ENCODE data around the gene EPHX1. TPM values are rescaled to one million over a fixed set of nuclear protein-coding genes. Genes with fewer than 3 reads are reported as not detected.

The EPHX1 gene
- total and polyA plus RNA-seq, 2 of the 8 experiments (the other 6 are each of a cell fraction or from before 2014, with no cell fraction given), result 45.3 to 79.1 TPM

- Histone ChIP-seq H3K27me3 (replicated peaks in 1 of 4; ENCODE audit: control insufficient read depth in 3 of 4, extremely low read depth in 1 of 4, insufficient read depth in 3 of 4, low read length in 3 of 4) (no peaks in the 10 kb centered on the region), H2BK15ac (ENCODE audit: low read length) (0 out of 2 replicates have a peak overlapping the region, but pooled peaks have one; percentile 72), H3K4me3 (ENCODE audit: extremely low read depth in 1 of 4, insufficient read depth in 2 of 4, low read depth in 3 of 4, low read length in 4 of 4) (no peak overlapping the region), H3K79me2 (ENCODE audit: control insufficient read depth in 1 of 2, insufficient read depth in 2 of 2, low read length in 2 of 2) (peaks cover 0 to 4% of the 10 kb centered on the region in 2 experiments; a peak in 1 of 4 replicates), H3K36me3 (ENCODE audit: control insufficient read depth in 2 of 4, insufficient read depth in 4 of 4, low read length in 3 of 4) (peaks cover 0 to 11% (median 9%) of the 10 kb centered on the region in 4 experiments; a peak in 5 of 8 replicates), H3K4ac (replicated peaks; ENCODE audit: insufficient read length, low read depth, low read length) (no peak overlapping the region), H3K9me3 (ENCODE audit: insufficient read depth in 2 of 2, low read depth in 1 of 2, low read length in 1 of 2) (no peaks in the 10 kb centered on the region), H2BK5ac (ENCODE audit: low read depth, low read length) (no peak overlapping the region), H3K79me1 (ENCODE audit: low read depth, low read length) (peaks cover 7% of the 10 kb centered on the region; the same call in 1 of the 2 replicates), H3K14ac (ENCODE audit: insufficient read length) (no peak overlapping the region), H2AFZ (ENCODE audit: low read length) (no peak overlapping the region), H3K56ac (replicated peaks; ENCODE audit: insufficient read length, low read depth, low read length) (no peak overlapping the region), H3K4me1 (replicated peaks in 1 of 4; ENCODE audit: control insufficient read depth in 3 of 4, insufficient read depth in 4 of 4, low read length in 3 of 4) (peaks cover 6 to 17% (median 11%) of the 10 kb centered on the region in 4 experiments; a peak in 6 of 7 replicates), H3K9ac (replicated peaks in 1 of 4; ENCODE audit: extremely low read depth in 1 of 4, low read depth in 3 of 4, low read length in 3 of 4) (no peak overlapping the region), H3K18ac (ENCODE audit: extremely low read depth, low read length) (no peak overlapping the region), H4K20me1 (replicated peaks in 1 of 2; ENCODE audit: control insufficient read depth in 1 of 2, insufficient read depth in 2 of 2, low read length in 2 of 2) (peaks cover 2 to 9% of the 10 kb centered on the region in 2 experiments), H3K23me2 (ENCODE audit: low read depth, low read length) (no peaks in the 10 kb centered on the region), H3K4me2 (ENCODE audit: insufficient read depth in 1 of 2, low read depth in 2 of 2, low read length in 2 of 2) (no peak overlapping the region), H2BK120ac (replicated peaks; ENCODE audit: low read depth, low read length) (no peak overlapping the region), H2AK5ac (ENCODE audit: low read depth, low read length) (no peak overlapping the region), H2BK20ac (ENCODE audit: low read length) (no peak overlapping the region), H4K8ac (ENCODE audit: extremely low read depth, insufficient read depth, low read length) (no peak overlapping the region), H2BK12ac (ENCODE audit: low read depth, low read length) (no peak overlapping the region), H4K5ac (ENCODE audit: insufficient read length, low read depth, low read length) (no peak overlapping the region), H3K27ac (ENCODE audit: low read depth, low read length) (no peak overlapping the region), H3K23ac (ENCODE audit: insufficient read length) (no peak overlapping the region), H4K91ac (replicated peaks; ENCODE audit: insufficient read length, low read length) (no peak overlapping the region)
- 75% methylated on average over 8 of the region's 8 CpGs; no CpG with 5 or more reads in 1 of the 2 experiments for WGBS, 2 experiments (ENCODE audit: extremely low coverage in 1 of 2, insufficient coverage in 1 of 2, insufficient read length in 1 of 2, insufficient replicate concordance in 2 of 2, low coverage in 1 of 2, low lambda C conversion rate in 2 of 2, missing lambda C conversion rate in 1 of 2)
- DNase-seq (ENCODE audit: low read depth in 1 of 2, low spot score in 2 of 2), result no peak
- ChIA-PET CTCF (ENCODE audit: partially characterized antibody) (interaction anchor here (0.6 to 4.7 kb wide), 8 partner anchors 11 to 160 kb away, joined by 3 to 46 read pairs (median 8); partner anchors contain the start of gene EPHX1), POLR2A (ENCODE audit: partially characterized antibody) (interaction anchor here (0.8 to 3.3 kb wide), 8 partner anchors 9 to 50 kb away, joined by 3 to 15 read pairs (median 4); partner anchors contain the start of genes EPHX1 and SRP9)
- no peak for FAIRE-seq
- TF ChIP-seq NANOG (IDR thresholded peaks at IDR 0.05; ENCODE audit: insufficient read depth, low read depth, low read length, poor library complexity, severe bottlenecking), result no peak
These were observed 17.2 kb downstream of the EPHX1 start for GRCh38 chr1:225827076-225827475.
